BJ (cell line): ENCODE measurements around the gene HUNK. TPM values are rescaled to one million over a fixed set of nuclear protein-coding genes. Genes with fewer than 3 reads are reported as not detected.

ENCODE experiments used
- CTCF ChIA-PET: fragments of 350-600 bp; formaldehyde crosslinking; extraction: SDS; loops from one replicate; lab custom pipeline; 2021; ENCODE audit warnings: antibody characterized with exemption, inconsistent platforms; lab: Yijun Ruan, JAX
- POLR2A ChIA-PET: fragments of 300-600 bp; sonication (Branson Sonifier 250); formaldehyde crosslinking; extraction: SDS; loops from one replicate; lab custom pipeline; 2021; ENCODE audit warnings: antibody characterized with exemption; lab: Charles Lee
- DNase-seq: peaks from one replicate; pipeline ENCODE4 v3.0.0-alpha.2; 2011; ENCODE audit warnings: low read depth
- H3K27me3 ChIP-seq: 2 replicates; pipeline ENCODE4 v1.6.0; 2011; ENCODE audit warnings: low read length; ENCODE audit not compliant: control insufficient read depth, insufficient read depth
- H3K36me3 ChIP-seq: 2 replicates; pipeline ENCODE4 v1.5.1; 2011; ENCODE audit warnings: low read length; ENCODE audit not compliant: control insufficient read depth, insufficient read depth
- H3K4me3 ChIP-seq: 2 replicates; pipeline ENCODE4 v1.5.1; 2011; ENCODE audit warnings: low read depth, mild to moderate bottlenecking, control low read depth, low read length
- CTCF ChIP-seq: IDR thresholded peaks from 2 replicates; pipeline ENCODE4 v1.5.1; 2011; ENCODE audit warnings: low read depth, mild to moderate bottlenecking, control low read depth, inconsistent platforms, low read length, moderate library complexity; ENCODE audit not compliant: insufficient read depth
- polyA minus RNA-seq: library from RNA; depleted of rRNA, polyadenylated mRNA; stranded (reverse); fragments of >200 nt; gene quantifications from 2 replicates; pipeline ENCODE4 v1.2.3, GENCODE V29; 2011; rRNA and poly(A)+ RNA removed
- polyA plus RNA-seq: library from polyadenylated mRNA; depleted of rRNA; stranded (reverse); fragments of >200 nt; gene quantifications from 2 replicates; pipeline ENCODE4 v1.2.3, GENCODE V29; 2011; rRNA removed

The HUNK gene
- 0.28 and 0.70 TPM in 2 replicates for polyA plus RNA-seq
- 0.28 and 1.5 TPM in 2 replicates for polyA minus RNA-seq

DNA sequence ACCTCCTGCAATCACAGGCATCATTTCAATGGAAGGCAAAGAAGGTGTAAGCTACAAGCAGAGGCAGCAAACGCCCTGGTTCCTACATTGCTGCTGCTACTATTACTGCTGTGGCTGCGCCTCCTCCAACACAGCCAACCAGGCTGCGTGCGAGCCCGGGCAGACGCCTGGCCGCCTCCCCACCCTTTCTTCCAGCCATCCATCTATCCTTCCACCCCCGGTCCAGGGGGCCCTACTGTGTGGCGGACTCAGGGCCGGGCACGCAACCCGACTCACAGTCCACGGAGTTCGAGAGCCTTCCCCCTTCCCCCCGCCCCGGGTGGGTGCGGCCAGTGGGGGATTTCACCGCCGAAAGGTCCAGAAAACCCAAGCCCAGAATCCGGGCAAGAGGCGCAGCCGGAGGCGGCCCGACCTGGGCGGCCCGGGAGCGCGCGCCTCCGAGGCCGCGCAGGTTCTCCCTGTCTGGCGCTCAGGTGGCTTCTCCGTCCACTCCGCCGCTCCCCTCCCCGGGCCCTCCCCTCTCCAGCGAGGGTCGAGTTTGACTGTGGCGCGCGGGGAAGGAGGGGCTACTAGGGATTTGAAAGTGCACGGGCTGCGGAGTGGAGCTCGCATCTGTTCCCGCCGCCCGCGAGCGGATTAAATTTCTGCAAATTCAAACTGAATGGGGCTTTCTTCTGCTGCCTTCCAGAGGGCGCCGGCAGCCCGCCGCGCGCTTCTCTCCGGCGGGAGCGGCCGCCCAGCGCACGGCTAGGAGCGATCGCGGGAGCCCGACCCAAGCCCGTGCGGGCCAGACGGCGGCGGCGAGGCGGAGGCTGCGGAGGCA is at the start of gene HUNK:
Gene HUNK, plus strand, starts transcription at position 569 of the 823 bp plus-strand sequence. CDS start 655 bp downstream, outside the sequence.
- DNase-seq = no peak
- CTCF ChIA-PET = interaction anchor here (0.9 to 2.9 kb wide), 16 partner anchors 11 to 386 kb away, joined by 3 to 16 read pairs (median 4); no protein-coding TSS in a partner anchor

DNA sequence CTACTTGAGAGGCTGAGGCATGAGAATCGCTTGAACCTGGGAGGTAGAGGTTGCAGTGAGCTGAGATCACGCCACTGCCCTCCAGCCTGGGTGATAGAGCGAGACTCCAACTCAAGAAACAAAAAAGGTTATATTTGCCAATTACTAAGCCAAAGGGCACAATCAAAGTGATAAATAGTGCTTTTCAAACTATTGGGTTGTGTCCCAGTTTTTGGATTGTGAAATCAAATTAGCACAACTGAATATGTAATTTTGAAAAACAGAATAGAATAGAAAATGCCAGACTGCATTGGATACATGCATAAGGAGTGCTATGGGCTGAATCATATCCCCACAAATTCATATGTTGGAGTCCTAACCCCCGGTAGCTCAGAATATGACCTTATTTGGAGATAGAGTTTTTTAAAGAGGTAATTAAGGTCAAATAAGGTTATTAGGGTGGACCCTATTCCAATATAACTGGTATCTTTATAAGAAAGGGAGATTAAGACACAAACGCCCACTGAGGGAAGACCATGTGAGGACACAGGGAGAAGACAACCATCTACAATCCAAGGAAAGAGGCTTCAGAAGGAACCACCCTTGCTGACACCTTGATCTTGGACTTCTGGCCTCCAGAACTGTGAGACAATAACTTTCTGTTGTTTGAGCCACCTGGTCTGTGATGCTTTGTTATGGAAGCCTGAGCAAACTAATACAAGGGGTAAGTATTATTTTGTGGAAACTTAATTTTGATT is 42.9 kb upstream of the HUNK start:
- CTCF ChIA-PET = no interaction called here
- POLR2A ChIA-PET = no interaction called here
- no peak for DNase-seq
- Histone ChIP-seq H3K27me3 (no peaks in the 10 kb centered on the region), H3K4me3 (no peak overlapping the region), H3K36me3 (no peaks in the 10 kb centered on the region)
- no peak for TF ChIP-seq CTCF

More for the DNA sequence above, at the start of gene HUNK:
- peaks cover 19% of the 10 kb centered on the region for H3K27me3 ChIP-seq
- TF ChIP-seq CTCF = peak; percentile 38; the same call in 1 of the 2 replicates
- peak within 1 kb of the TSS; percentile 61 for H3K4me3 ChIP-seq
- POLR2A ChIA-PET = no interaction called here
- no peaks in the 10 kb centered on the region for H3K36me3 ChIP-seq

DNA sequence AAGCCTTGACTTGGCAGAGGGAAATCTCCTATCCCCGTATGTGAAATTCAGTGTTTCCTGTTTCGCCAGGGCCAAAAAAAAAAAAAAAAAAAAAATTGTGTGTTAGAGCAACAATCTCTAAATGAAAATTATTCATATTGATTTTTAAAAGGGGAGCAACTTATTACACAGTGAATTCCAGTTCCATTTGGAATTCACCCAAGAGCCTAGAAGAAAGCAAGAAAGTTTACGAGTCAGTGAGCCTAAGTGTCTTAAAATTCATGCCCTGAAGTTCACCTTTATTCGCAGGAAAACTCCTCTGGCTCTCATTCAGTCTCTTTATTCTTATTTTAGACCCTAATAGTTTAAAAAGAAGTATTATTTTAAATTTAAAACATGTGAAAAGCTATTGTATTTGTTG is 42.1 kb upstream of the HUNK start:
- Histone ChIP-seq H3K36me3 (no peaks in the 10 kb centered on the region), H3K4me3 (no peak overlapping the region), H3K27me3 (no peaks in the 10 kb centered on the region)
- no peak for DNase-seq
- no peak for TF ChIP-seq CTCF
- ChIA-PET POLR2A (no interaction called here), CTCF (no interaction called here)

DNA sequence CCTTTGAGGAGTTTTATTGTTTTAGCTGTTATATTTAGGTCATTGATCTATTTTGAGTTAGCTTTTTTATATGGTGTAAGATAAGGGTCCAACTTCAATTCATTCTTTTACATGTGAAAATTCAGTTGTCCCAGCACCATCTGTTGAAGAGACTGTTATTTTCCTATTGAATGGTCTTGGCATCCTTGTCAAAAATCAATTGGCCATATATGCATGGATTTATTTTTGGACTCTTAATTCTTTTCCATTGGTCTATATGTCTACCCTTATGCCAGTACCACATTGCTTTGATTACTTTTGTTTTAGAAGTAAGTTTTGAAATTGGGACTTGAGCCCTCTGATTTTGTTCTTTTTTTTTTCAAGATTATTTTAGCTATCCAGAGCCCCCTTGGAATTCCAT is 35.8 kb upstream of the HUNK start:
- CTCF ChIA-PET = no interaction called here

More for the DNA sequence above, 35.8 kb upstream of the HUNK start:
- Histone ChIP-seq H3K36me3 (no peaks in the 10 kb centered on the region), H3K27me3 (no peaks in the 10 kb centered on the region), H3K4me3 (no peak overlapping the region)
- POLR2A ChIA-PET = no interaction called here
- no peak for TF ChIP-seq CTCF
- no peak for DNase-seq
